Astrocyte (in vitro differentiated cells and primary cell): Measurements from ENCODE around the gene ASPN. TPM values are rescaled to one million over a fixed set of nuclear protein-coding genes. Genes with fewer than 3 reads are reported as not detected.

Source experiments
- DNase-seq: peaks from one replicate; pipeline ENCODE4 v3.0.0-alpha.2; 2010; ENCODE audit warnings: low read depth
- FAIRE-seq: peaks from 2 replicates; lab custom pipeline; 2011; peaks lifted over from hg19 to GRCh38; lab: Jason Lieb, UNC
- H2AFZ ChIP-seq: 2 replicates; pipeline ENCODE4 v1.6.0; 2012; ENCODE audit warnings: low read depth, low read length, inconsistent platforms
- H3K27ac ChIP-seq: 2 replicates; pipeline ENCODE4 v1.5.1; 2011; ENCODE audit warnings: low read depth, low read length, inconsistent platforms
- H3K27me3 ChIP-seq: 2 replicates; pipeline ENCODE4 v1.6.0; 2011; ENCODE audit warnings: low read length, inconsistent platforms; ENCODE audit not compliant: insufficient read depth
- H3K36me3 ChIP-seq: 2 replicates; pipeline ENCODE4 v1.5.1; 2011; ENCODE audit warnings: low read length, inconsistent platforms; ENCODE audit not compliant: insufficient read depth
- H3K4me1 ChIP-seq: 2 replicates; pipeline ENCODE4 v1.5.1; 2011; ENCODE audit warnings: low read length, inconsistent platforms; ENCODE audit not compliant: insufficient read depth
- H3K4me2 ChIP-seq: 2 replicates; pipeline ENCODE4 v1.6.0; 2012; ENCODE audit warnings: low read length, inconsistent platforms
- H3K4me3 ChIP-seq: 2 replicates; pipeline ENCODE4 v1.5.1; 2011; ENCODE audit warnings: low read depth, mild to moderate bottlenecking, low read length, inconsistent platforms; ENCODE audit not compliant: insufficient read depth
- H3K79me2 ChIP-seq: 2 replicates; pipeline ENCODE4 v1.6.0; 2012; ENCODE audit warnings: mild to moderate bottlenecking, low read length, inconsistent platforms; ENCODE audit not compliant: insufficient read depth
- H3K9ac ChIP-seq: 2 replicates; pipeline ENCODE4 v1.6.0; 2012; ENCODE audit warnings: mild to moderate bottlenecking, low read length, inconsistent platforms
- H3K9me3 ChIP-seq: 2 replicates; pipeline ENCODE4 v1.5.1; 2012; ENCODE audit warnings: low read depth, mild to moderate bottlenecking, low read length, inconsistent platforms; ENCODE audit not compliant: insufficient read depth
- H4K20me1 ChIP-seq: 2 replicates; pipeline ENCODE4 v1.6.0; 2012; ENCODE audit warnings: low read length, inconsistent platforms; ENCODE audit not compliant: insufficient read depth
- H3K27ac Mint-ChIP-seq: one replicate; pipeline ENCODE4 v1.8.0; 2021; ENCODE audit warnings: mild to moderate bottlenecking, mixed read lengths; ENCODE audit not compliant: unreplicated experiment
- H3K27me3 Mint-ChIP-seq: one replicate; pipeline ENCODE4 v1.8.0; 2021; ENCODE audit warnings: low read depth, mixed read lengths; ENCODE audit not compliant: unreplicated experiment
- H3K36me3 Mint-ChIP-seq: one replicate; pipeline ENCODE4 v1.8.0; 2021; ENCODE audit warnings: low read depth, mixed read lengths; ENCODE audit not compliant: unreplicated experiment
- H3K4me1 Mint-ChIP-seq: one replicate; pipeline ENCODE4 v1.8.0; 2021; ENCODE audit warnings: low read depth, mixed read lengths; ENCODE audit not compliant: unreplicated experiment
- H3K4me3 Mint-ChIP-seq: one replicate; pipeline ENCODE4 v1.8.0; 2021; ENCODE audit warnings: mild to moderate bottlenecking, moderate library complexity, mixed read lengths; ENCODE audit not compliant: unreplicated experiment
- H3K9me3 Mint-ChIP-seq: one replicate; pipeline ENCODE4 v1.8.0; 2021; ENCODE audit warnings: mild to moderate bottlenecking, mixed read lengths; ENCODE audit not compliant: unreplicated experiment
- CTCF ChIP-seq: IDR thresholded peaks from 2 replicates; pipeline ENCODE4 v1.5.1; 2011; ENCODE audit warnings: low read depth, mild to moderate bottlenecking, inconsistent platforms, low read length, moderate library complexity; ENCODE audit not compliant: insufficient read depth
- EZH2 ChIP-seq: IDR thresholded peaks from 2 replicates; pipeline ENCODE4 v1.6.1; 2012; ENCODE audit warnings: mild to moderate bottlenecking, low read length, inconsistent platforms; ENCODE audit not compliant: insufficient read depth
- total RNA-seq: library from RNA; stranded (reverse); gene quantifications from 2 replicates; pipeline ENCODE4 v1.2.1, GENCODE V29; 2021

ASPN gene
- total RNA-seq, 1 donor from 2014 or later, result not detected

GRCh38 chr9:92512622-92513021, 30.3 kb upstream of the ASPN start:
- peak; percentile 72 for DNase-seq
- no peak overlapping the region for H2AFZ ChIP-seq

GRCh38 chr9:92510747-92511146, 28.4 kb upstream of the ASPN start:
- peaks cover 21% of the 10 kb centered on the region for H3K4me1 ChIP-seq
- Mint-ChIP-seq H3K27ac (no peak overlapping the region), H3K36me3 (no peaks in the 10 kb centered on the region), H3K4me3 (no peak overlapping the region), H3K27me3 (no peaks in the 10 kb centered on the region), H3K4me1 (peaks cover 25% of the 10 kb centered on the region), H3K9me3 (no peaks in the 10 kb centered on the region)
- no peak overlapping the region for H3K4me3 ChIP-seq
- H3K4me2 ChIP-seq, result no peak overlapping the region
- H4K20me1 ChIP-seq, result no peaks in the 10 kb centered on the region
- no peak overlapping the region for H3K27ac ChIP-seq
- no peak overlapping the region for H3K9ac ChIP-seq
- no peak overlapping the region for H2AFZ ChIP-seq
- H3K36me3 ChIP-seq, result no peaks in the 10 kb centered on the region
- no peaks in the 10 kb centered on the region for H3K9me3 ChIP-seq
- no peaks in the 10 kb centered on the region for H3K27me3 ChIP-seq
- FAIRE-seq (peak; percentile 39), DNase-seq (no peak)
- H3K79me2 ChIP-seq, result no peaks in the 10 kb centered on the region
- no peak for TF ChIP-seq CTCF
- no peak for TF ChIP-seq EZH2

More at GRCh38 chr9:92512622-92513021, 30.3 kb upstream of the ASPN start:
- no peak for FAIRE-seq
- Mint-ChIP-seq H3K27me3 (no peaks in the 10 kb centered on the region), H3K27ac (no peak overlapping the region), H3K36me3 (no peaks in the 10 kb centered on the region), H3K4me3 (no peak overlapping the region), H3K9me3 (no peaks in the 10 kb centered on the region), H3K4me1 (peaks cover 12% of the 10 kb centered on the region)
- TF ChIP-seq CTCF (no peak), EZH2 (no peak)
- Histone ChIP-seq H3K27ac (no peak overlapping the region), H3K36me3 (no peaks in the 10 kb centered on the region), H4K20me1 (no peaks in the 10 kb centered on the region), H3K4me1 (peaks cover 7% of the 10 kb centered on the region), H3K9me3 (no peaks in the 10 kb centered on the region), H3K4me2 (peak overlapping the region; percentile 24), H3K79me2 (no peaks in the 10 kb centered on the region), H3K4me3 (no peak overlapping the region), H3K27me3 (no peaks in the 10 kb centered on the region), H3K9ac (no peak overlapping the region)

- Mint-ChIP-seq H3K36me3 (no peaks in the 10 kb centered on the region), H3K4me1 (peaks cover 32% of the 10 kb centered on the region), H3K9me3 (no peaks in the 10 kb centered on the region), H3K27me3 (no peaks in the 10 kb centered on the region), H3K4me3 (no peak overlapping the region), H3K27ac (no peak overlapping the region)
- no peaks in the 10 kb centered on the region for H3K36me3 ChIP-seq
- FAIRE-seq, result no peak
- H3K4me1 ChIP-seq, result peaks cover 36% of the 10 kb centered on the region
- TF ChIP-seq CTCF (no peak), EZH2 (no peak)
- H3K9me3 ChIP-seq, result no peaks in the 10 kb centered on the region
- H3K79me2 ChIP-seq, result no peaks in the 10 kb centered on the region
- no peaks in the 10 kb centered on the region for H3K27me3 ChIP-seq
- no peak overlapping the region for H3K4me2 ChIP-seq
- no peaks in the 10 kb centered on the region for H4K20me1 ChIP-seq
- no peak for DNase-seq
- H3K4me3 ChIP-seq, result no peak overlapping the region
- H3K27ac ChIP-seq, result no peak overlapping the region
- no peak overlapping the region for H2AFZ ChIP-seq
- no peak overlapping the region for H3K9ac ChIP-seq
Measured at GRCh38 chr9:92509050-92509449, 26.7 kb upstream of the ASPN start.
